GM21367 (cell line): Measurements from ENCODE around the gene SEPSECS.
"Not testable (repeated sequence)": the region's sequence is repeated elsewhere in the genome, so short reads cannot be mapped to it uniquely, and the experiment has no call there.

ENCODE experiments used
- ATAC-seq: cut with Tn5 transposase; IDR thresholded peaks from one replicate; pipeline ENCODE4 v1.9.1; 2021; ENCODE audit not compliant: unreplicated experiment

Gene SEPSECS

DNA sequence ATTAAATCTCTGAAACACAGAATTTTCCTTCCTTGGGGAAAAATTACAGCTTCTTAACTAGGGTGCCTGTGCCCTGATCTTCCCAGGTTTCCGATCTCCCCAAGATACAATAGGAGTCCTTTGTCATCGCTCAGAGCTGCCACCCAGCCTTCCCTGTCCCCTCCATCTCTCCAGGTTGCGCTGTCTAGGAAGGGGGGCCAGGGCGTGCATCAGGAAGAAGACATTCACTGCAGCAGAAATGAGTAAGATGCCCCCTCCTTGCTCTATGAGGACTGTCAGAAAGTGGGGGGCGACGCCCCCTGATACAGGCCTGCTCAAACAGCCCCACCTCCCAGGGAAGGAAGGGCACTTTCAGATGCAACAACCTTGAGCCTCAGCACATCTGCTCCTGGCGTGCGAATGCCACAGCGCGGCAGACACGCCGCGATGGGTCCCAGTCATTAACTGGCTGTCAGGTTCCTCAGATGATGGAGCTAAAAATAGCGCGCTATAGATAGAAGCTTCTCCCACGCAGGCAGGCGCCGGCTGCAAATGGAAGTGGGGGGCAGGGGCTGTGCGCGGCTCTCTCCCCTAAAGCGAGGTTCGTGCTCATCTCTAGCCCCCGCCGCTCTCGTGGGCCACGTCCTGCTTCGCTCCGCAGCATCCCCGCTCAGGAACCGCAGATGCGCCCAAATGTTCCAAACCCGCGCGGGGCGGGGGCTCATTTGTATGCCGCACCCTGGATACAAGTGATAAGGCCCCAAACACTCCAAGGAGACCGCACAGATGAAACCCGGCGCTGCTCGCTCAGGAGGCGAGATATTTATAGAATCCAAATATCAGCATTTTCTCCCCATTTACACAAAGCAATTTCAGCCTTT lies 71.9 kb downstream of the SEPSECS start:
- peak; percentile 66 for ATAC-seq

DNA sequence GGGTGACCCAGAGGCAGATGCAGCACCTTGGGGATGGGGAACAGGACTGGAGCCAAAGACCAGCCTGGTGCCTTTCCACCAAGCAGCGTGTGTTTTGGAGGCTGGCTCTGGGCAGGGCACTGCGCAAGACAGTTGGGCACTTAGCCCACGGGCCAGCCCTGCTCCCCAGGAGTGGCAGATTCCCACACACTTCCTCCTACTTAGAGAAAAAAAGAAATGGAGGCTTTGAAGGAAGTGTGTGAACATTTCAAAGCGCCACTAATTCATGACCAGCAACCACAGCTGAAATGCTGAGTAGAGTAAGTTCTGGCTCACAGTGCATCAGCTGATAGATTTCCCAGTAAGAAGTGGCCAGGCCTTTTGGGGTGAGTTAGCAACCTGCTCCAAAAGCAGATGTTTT lies 74.6 kb downstream of the SEPSECS start:
- ATAC-seq, result no peak

DNA sequence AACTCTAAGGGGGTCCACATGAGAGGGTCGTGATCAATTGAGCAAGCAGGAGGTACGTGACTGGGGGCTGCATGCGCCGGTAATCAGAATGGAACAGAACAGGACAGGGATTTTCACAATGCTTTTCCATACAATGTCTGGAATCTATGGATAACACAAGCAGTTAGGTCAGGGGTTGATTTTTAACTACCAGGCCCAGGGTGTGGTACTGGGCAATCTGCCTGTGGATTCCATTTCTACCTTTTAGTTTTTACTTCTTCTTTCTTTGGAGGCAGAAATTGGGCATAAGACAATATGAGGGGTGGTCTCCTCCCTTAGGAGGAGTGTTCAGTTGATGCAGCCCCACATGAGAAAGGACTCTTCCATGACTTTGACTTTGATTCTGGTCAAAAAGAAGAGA lies 76.8 kb downstream of the SEPSECS start:
- ATAC-seq, result not testable (repeated sequence)

DNA sequence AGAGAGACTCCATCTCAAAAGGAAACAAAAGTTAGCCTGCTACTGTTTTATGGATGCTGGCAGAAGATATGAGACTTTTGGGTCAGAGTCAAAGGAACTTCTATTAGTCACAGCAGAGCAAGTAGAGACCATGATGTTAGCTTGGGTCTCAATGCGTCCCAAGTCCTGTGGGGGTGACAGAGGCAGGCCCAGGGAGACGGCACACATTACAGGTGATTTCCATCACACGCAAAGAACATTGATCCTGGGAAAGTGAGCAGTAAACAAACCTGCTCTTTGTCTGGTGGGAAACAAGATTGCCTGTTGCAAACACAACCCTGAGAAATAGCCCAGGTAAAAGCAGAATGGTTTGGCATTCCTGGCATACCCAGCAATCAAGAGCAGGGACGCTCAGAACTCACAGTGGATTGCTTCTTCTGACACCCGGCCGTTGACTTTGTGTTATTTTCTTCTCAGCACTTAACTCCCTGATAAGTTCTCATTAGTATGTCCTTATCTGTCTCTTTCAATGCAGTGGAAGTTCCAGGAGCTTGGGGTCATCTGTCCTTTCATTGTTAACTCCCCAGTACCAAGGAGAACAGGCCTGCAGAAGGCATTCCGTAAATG lies 78.3 kb downstream of the SEPSECS start:
- ATAC-seq, result no peak

DNA sequence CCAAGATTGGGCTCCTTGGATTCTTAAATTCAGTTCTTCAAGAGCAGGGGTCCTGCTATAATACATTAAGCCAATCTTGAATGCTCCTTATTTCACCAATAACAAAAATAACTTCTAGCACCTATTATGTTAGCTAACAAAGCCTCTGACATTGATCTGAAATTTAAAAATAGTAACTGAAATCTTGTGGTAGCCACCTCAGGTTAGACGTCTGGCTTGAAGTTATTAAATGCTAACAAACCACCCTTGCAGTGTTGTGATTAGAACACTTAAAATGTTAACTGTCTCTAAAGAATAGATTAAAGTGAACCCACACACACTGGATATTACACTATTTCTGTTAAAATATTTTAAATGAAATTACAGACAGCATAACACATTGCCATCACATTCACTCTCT lies 79.7 kb downstream of the SEPSECS start:
- ATAC-seq, result no peak

DNA sequence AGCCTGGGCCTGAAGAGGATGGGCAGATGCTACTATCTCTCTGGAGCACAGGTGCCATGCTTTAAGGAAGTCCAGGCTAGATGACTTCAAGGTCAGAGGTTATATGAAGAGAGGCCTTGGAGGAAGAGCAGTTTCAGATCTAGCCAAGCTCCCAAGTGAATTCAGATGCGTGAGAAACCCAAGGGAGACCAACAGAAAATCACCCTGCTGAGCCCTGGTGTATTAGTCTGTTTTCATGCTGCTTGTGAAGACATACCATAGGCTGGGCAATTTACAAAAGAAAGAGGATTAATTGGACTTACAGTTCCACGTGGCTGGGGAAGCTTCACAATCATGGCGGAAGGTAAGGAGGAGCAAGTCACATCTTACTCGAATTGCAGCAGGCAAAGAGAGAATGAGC lies 81.7 kb downstream of the SEPSECS start:
- no peak for ATAC-seq

DNA sequence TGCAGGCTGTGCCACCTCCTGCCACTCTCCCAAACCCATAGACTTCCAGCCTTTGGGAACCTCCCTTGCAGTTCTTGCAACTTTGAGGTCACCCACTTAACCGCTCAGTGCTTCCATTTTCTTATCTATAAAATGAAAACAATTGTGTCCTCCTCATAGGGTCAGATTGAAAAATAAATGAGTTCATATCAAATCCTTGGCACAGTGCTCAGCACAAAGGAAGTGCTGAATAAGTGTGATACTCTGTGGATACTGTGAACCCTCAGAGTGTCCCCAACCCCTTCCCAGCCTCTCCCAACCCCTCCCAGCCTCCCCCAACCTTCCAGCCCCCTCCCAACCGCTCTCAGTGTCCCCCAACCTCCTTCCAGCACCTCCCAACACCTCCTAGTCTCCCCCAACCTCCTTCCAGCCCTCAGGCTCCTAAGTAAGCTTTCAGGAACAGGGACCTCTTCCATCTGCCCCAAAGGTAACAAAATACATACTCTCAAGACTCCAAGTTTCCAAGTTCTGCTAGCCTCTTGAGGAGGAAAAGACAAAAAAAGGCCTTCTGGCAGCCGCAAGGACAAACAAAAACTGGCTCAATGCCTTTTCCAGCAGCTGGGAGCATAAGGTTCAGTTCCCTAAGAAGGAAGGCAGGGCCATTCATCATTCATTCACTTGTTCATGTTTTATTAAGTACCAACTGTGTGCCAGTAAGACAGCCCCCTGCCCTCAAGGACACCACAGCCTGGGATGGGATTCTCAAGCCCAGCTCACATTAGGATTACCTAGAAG lies 83.4 kb downstream of the SEPSECS start:
- ATAC-seq, result no peak

DNA sequence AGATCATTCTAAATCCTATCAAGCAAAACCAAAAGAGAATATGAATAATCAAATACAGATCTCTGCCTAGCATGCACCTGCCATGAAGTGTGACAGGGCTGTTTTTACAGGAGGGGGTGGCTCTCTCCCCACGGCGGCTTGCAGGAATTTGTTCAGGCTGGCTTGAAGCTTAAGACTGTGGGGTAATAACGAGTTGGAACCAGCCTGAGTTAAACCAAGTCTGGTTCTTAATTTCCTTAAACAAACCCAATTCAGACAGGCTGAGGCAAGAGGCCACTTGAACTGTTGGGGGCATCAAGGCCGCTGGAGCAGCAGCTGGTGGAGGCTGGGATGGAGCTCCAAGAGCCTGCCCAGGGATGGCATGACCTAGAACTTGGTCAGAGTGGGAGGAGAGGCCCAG lies 84.4 kb downstream of the SEPSECS start:
- ATAC-seq, result no peak

DNA sequence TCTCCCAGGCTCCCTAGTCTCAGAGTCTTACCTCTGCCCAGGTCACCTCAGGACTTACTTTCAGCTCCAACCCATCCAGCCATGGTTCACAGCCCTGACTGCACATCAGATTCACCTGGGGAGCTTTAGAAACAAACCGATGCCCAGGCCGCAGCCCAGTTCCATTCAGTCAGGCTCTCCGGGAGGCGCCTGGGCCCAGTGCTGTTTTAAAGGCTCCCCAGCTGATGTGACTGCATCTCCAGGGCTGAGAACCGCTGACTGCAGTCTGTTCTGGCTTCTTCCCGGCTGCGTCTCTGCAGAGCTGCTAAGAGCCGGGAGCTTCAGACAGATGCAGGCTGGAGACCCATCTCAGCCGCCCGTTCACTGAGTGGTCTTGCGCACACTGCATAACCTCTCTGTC lies 85.1 kb downstream of the SEPSECS start:
- no peak for ATAC-seq

DNA sequence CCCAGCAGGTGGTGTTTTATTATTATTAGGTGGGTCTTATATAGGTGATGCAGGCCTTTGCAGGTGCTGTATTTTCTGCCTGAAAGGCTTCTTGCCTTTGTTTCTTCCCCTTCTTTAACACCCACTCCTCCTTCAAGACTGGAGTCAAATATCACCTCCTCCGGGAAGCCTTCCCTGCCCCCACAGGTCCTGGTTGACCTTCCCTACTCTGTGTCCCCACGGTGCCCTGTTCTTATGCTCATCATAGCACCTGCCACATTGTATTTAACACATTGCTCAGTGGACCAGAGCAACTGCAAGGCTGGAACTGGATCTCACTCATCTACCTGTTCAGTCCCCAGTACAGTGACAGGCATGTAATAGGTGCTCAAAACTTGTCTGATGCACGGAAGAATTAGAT lies 89.7 kb downstream of the SEPSECS start:
- ATAC-seq, result no peak
